HL-60 (cell line): ENCODE measurements around the gene NOS3.
"Not testable (repeated sequence)": the region's sequence is repeated elsewhere in the genome, so short reads cannot be mapped to it uniquely, and the experiment has no call there.

ENCODE experiments used
- DNase-seq, 2 experiments: peaks; one replicate each; pipeline ENCODE4 v3.0.0-alpha.2; 2010 to 2020; ENCODE audit warnings: low read depth in 1 of 2, low spot score in 1 of 2
- H3K27ac ChIP-seq: fragments of 250-450 bp; sonication (Bioruptor Pico); replicated peaks from 2 replicates; pipeline ENCODE4 v1.5.1; 2020; ENCODE audit warnings: mild to moderate bottlenecking, moderate library complexity
- H3K27me3 ChIP-seq: fragments of 250-450 bp; sonication (Bioruptor Pico); 2 replicates; pipeline ENCODE4 v1.5.1; 2021; ENCODE audit warnings: mild to moderate bottlenecking, moderate library complexity; ENCODE audit not compliant: insufficient read depth, poor library complexity, severe bottlenecking
- H3K4me3 ChIP-seq: replicated peaks from 2 replicates; pipeline ENCODE4 v1.5.1; 2011; ENCODE audit warnings: mild to moderate bottlenecking, control low read depth, low read length; ENCODE audit not compliant: insufficient read depth
- CTCF ChIP-seq: IDR thresholded peaks from one replicate; pipeline ENCODE4 v1.5.1; 2011; ENCODE audit warnings: low read length, control low read depth, inconsistent platforms; ENCODE audit not compliant: insufficient read depth
- GABPA ChIP-seq: IDR thresholded peaks from 2 replicates; pipeline ENCODE4 v1.6.1; 2012; ENCODE audit warnings: low read depth
- POLR2AphosphoS5 ChIP-seq: IDR thresholded peaks from 2 replicates; pipeline ENCODE4 v1.6.1; 2012; ENCODE audit warnings: low read depth
- SPI1 ChIP-seq: IDR thresholded peaks from 2 replicates; pipeline ENCODE4 v1.6.1; 2012; ENCODE audit warnings: low read depth, mild to moderate bottlenecking, borderline replicate concordance
- TF ChIP-seq, protein P1 (sequence below): IDR thresholded peaks from 2 replicates; pipeline ENCODE4 v1.6.1; 2012; ENCODE audit warnings: low read depth; ENCODE audit not compliant: insufficient replicate concordance

Gene NOS3

GRCh38 chr7:151023232-151023631, 32.4 kb downstream of the NOS3 start:
- TF ChIP-seq, protein P1, sequence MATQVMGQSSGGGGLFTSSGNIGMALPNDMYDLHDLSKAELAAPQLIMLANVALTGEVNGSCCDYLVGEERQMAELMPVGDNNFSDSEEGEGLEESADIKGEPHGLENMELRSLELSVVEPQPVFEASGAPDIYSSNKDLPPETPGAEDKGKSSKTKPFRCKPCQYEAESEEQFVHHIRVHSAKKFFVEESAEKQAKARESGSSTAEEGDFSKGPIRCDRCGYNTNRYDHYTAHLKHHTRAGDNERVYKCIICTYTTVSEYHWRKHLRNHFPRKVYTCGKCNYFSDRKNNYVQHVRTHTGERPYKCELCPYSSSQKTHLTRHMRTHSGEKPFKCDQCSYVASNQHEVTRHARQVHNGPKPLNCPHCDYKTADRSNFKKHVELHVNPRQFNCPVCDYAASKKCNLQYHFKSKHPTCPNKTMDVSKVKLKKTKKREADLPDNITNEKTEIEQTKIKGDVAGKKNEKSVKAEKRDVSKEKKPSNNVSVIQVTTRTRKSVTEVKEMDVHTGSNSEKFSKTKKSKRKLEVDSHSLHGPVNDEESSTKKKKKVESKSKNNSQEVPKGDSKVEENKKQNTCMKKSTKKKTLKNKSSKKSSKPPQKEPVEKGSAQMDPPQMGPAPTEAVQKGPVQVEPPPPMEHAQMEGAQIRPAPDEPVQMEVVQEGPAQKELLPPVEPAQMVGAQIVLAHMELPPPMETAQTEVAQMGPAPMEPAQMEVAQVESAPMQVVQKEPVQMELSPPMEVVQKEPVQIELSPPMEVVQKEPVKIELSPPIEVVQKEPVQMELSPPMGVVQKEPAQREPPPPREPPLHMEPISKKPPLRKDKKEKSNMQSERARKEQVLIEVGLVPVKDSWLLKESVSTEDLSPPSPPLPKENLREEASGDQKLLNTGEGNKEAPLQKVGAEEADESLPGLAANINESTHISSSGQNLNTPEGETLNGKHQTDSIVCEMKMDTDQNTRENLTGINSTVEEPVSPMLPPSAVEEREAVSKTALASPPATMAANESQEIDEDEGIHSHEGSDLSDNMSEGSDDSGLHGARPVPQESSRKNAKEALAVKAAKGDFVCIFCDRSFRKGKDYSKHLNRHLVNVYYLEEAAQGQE = no peak
- no peak for DNase-seq
- Histone ChIP-seq H3K27ac (no peak overlapping the region), H3K4me3 (no peak overlapping the region), H3K27me3 (peaks cover 18% of the 10 kb centered on the region)

DNA sequence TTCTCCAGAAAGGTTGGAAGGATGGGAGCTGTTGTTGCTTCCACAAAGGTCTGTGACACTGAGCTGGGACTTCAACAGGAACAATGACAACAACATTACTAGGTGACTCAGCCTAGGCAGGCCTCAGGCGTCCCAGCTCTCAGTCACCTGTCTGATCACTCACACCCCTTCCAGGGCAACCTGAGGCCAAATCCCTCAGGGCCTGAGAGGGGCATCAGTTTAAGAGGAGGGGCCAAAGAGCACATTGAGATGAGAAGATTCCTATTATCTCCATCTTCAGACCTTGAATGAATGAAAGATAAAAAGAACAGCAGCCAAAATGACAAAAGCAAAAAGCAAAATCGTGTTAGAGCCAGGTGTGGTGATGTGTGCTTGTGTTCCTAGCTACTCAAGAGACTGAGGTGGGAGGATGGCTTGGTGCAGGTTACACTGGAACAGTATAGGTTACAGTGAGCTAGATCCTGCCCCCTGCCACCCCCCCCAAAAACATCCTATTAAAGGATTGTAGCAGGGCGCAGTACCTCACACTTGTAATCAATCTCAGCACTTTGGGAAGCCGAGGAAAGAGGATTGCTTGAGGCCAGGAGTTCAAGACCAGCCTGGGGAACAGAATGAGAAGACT, 33.7 kb downstream of the NOS3 start, which contains the start of gene ATG9B:
Gene ATG9B (minus strand): TSS at position 60 of the 622 bp plus-strand sequence. CDS start 71 bp downstream, outside the sequence.
- Histone ChIP-seq H3K27ac (no peak within 1 kb of the TSS), H3K4me3 (no peak within 1 kb of the TSS), H3K27me3 (peaks cover 7% of the 10 kb centered on the region)
- DNase-seq = no peak
- no peak for TF ChIP-seq CTCF
- no peak for TF ChIP-seq POLR2AphosphoS5
- no peak for TF ChIP-seq GABPA
- TF ChIP-seq SPI1 = no peak
- TF ChIP-seq, protein P1 = no peak

DNA sequence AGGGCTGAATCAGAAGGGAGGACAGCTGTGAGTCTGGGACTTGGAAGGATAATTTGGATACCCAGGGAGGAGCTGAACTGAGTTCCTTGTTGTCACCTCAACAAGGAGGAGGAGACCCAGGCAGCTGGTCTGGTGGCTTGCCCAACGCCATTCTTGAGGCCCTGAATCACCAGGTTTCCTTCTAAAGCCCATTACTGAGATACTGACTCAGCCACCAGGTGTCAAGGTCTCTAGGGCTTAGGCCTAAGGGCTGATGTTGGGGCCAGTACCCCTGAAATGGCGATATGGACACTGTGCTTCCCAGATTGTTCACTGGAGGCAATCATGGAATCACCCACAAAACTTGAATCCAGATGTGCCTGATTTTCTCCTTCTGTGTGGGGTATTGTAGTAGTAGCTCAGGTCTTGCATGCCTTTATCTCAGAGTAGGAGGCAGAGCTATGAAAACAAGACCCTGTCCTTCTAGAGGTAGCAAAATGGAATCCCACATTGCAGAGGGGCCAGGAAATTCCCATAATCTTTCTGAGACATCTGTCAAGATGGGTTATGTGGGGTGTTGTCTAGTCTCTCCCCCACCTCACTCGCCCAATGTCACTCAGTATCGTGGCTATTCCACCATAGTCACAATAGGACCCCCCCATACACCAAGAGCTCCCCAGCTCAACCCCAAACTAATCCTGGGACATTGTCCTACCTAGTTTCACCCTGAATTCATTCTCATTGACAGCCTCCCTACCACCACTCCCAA, 35.3 kb downstream of the NOS3 start:
- H3K27me3 ChIP-seq = no peaks in the 10 kb centered on the region
- TF ChIP-seq, protein P1 = no peak
- TF ChIP-seq CTCF (no peak), POLR2AphosphoS5 (no peak), SPI1 (no peak), GABPA (no peak)
- H3K27ac ChIP-seq = no peak overlapping the region
- H3K4me3 ChIP-seq = no peak overlapping the region
- DNase-seq = no peak

DNA sequence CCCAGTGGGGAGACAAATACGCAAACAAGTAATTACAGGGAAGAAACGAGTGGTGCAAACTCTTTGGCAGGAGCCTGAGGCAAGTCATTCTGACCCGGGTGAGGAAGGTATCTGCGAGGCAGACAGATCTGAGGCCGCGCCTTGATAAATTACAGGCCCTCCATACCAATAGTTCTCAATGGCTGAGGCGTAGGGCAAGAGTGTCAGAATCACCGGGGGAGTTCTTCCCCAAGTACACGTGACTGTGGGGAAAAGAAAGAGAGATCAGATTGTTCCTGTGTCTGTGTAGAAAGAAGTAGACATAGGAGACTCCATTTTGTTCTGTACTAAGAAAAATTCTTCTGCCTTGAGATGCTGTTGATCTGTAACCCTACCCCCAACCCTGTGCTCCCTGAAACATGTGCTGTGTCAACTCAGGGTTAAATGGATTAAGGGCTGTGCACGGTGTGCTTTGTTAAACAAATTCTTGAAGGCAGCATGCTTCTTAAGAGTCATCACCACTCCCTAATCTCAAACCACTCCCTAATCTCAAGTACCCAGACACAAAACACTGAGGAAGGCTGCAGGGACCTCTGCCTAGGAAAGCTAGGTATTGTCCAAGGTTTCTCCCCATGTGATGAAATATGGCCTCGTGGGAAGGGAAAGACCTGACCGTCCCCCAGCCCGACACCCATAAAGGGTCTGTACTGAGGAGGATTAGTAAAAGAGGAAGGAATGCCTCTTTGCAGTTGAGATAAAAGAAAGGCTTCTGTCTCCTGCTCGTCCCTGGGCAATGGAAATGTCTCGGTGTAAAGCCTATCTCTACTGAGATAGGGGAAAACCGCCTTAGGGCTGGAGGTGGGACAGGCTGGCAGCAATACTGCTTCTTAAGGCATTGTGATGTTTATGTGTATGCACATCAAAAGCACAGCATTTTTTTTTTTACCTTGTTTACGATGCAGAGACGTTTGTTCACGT, 36.2 kb downstream of the NOS3 start:
- not testable (repeated sequence) for H3K27ac ChIP-seq, DNase-seq, H3K27me3 ChIP-seq, H3K4me3 ChIP-seq

GRCh38 chr7:151027728-151028130, 36.9 kb downstream of the NOS3 start:
- DNase-seq, H3K27me3 ChIP-seq: not testable (repeated sequence)
- Histone ChIP-seq H3K27ac (peak overlapping the region; percentile 70), H3K4me3 (peak overlapping the region; percentile 71)
